ENCODE data around the gene ATF5. TPM values are rescaled to one million over a fixed set of nuclear protein-coding genes. Genes with fewer than 3 reads are reported as not detected.
A peak's percentile ranks its signal among the peaks of the same experiment; 100 is the strongest.

ATF5 gene
- total RNA-seq, 2 donors from 2014 or later = 52.3 to 73.6 TPM

DNA sequence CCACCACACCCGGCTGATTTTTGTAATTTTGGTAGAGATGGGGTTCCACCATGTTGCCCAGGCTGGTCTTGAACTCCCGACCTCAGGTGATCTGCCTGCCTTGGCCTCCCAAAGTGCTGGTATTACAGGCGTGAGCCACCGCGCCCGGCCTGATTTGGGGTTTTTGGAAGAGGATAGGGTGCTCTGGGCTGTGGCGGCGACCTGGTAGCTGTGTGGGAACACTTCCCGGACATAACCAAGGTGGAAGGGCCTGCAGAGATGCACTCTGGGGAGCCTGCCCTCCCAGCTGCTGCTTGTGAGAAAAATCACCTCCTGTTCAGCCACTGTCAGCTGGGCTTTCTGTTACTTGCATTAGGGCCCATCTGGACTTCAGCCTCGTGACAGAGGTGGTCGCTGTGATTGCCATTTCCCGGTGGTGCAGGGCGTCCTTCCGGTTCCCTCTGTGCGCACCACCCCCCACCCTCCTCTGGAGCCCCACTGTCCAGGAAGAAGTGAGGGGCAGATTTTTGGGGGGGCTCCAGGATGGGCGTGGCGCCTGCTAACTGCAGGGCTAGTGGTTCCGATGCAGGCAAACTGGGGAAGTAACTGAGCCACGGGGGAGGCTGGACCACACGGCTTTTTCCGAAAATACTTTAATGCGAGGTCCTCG, 39.8 kb upstream of the ATF5 start:
- no peaks in the 10 kb centered on the region for H3K9me3 Mint-ChIP-seq
- peaks cover 11 to 15% of the 10 kb centered on the region in 2 donors for H3K36me3 Mint-ChIP-seq (ENCODE audit: insufficient read depth in 2 of 2)
- H3K4me3 Mint-ChIP-seq = peak overlapping the region; percentile 27 to 49
- no peaks in the 10 kb centered on the region for H3K27me3 Mint-ChIP-seq (ENCODE audit: low read depth)
- ATAC-seq (replicated peaks in 1 of 2) = no peak
- H3K27ac Mint-ChIP-seq = no peak overlapping the region
- H3K4me1 Mint-ChIP-seq (ENCODE audit: low read depth) = peaks cover 34% of the 10 kb centered on the region
- no peak for DNase-seq

DNA sequence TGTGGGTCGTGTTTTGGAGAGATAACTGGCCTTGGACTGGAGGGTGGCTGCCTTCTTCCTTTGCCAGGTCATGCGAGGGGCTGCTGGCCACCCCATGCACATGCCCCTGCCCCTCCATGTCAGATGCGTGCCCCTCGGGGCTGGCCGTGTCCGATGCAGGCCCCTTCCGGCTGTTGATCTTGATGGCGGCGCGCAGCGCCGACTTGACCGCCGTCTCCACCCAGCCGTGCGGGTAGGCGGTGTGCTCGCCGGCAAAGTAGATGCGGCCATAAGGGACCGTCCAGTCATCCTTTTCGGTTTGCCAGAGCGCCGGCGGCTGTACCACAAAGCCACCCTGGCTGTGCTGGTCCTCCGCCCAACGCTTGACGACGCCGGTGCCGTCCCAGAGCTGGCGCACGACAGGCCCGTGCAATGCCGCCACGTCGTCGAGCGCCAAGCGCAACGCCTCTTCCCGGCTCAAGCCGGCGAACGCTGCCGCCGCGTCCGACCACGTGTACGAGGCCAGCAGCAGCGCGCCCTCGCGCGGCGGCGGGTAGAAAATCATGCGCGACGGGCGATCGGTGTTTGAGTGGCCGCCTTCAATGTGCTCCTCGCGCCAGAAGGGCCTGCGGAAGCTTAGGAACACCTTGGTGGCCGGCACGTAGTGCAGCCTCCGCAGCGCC, 39.2 kb upstream of the ATF5 start:
- H3K27ac Mint-ChIP-seq = no peak overlapping the region
- DNase-seq (peak; percentile 84 to 86), ATAC-seq (replicated peaks in 1 of 2) (peak; percentile 68 to 70)
- no peaks in the 10 kb centered on the region for H3K27me3 Mint-ChIP-seq (ENCODE audit: low read depth)
- H3K36me3 Mint-ChIP-seq (ENCODE audit: insufficient read depth in 2 of 2) = peaks cover 11 to 15% of the 10 kb centered on the region in 2 donors
- H3K9me3 Mint-ChIP-seq = no peaks in the 10 kb centered on the region
- peak overlapping the region; percentile 80 to 87 for H3K4me3 Mint-ChIP-seq
- H3K4me1 Mint-ChIP-seq (ENCODE audit: low read depth) = peaks cover 38% of the 10 kb centered on the region

DNA sequence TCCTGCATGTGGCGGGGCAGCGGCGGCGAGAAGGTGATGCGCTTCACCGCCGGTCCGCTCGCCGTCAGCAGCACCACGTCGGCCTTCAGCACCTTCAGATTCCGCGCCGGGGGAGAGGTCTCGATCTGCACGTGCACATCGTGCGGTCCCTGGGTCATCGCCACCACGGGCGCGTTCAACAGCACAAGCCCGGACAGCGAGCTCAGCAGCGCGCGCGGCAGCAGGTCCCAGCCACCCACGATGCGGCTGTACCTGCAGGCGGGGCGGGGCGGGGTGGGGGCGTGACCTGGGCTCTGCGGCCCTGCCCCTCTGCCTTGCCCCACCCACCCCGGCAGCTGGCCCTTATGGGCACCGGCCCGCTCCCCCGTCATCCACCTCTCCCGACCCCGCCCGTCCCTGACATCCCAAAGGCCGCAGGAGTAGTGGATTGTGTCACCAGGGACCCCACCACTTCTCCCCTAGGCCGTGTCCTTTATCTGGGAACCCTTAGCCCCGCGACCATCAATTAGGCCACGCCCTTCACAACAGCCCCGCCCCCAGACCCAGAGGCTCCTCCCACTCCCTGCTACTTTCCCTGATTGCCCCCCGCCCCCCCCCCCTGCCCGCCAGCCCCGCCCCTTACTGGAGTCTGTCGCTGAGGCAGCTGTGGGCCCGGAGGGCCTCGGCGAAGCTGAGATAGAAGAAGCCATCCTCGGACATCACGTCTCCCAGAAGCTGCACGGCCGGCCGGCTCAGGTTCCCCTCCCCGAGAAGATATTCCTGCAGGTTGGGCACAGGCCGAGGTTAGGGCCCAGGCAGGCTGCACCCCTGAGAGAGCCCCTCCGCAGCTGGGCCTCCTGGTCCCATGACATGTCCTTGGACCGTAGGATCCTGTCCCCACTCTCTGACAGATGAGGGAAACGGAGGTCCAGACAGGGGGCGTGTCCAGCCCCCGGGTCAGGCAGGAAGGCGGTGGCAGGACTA, 38.4 kb upstream of the ATF5 start:
- peaks cover 13% of the 10 kb centered on the region in 2 donors for H3K36me3 Mint-ChIP-seq (ENCODE audit: insufficient read depth in 2 of 2)
- H3K9me3 Mint-ChIP-seq = no peaks in the 10 kb centered on the region
- peak; percentile 73 to 76 for ATAC-seq (replicated peaks in 1 of 2)
- DNase-seq = peak; percentile 63 to 64
- H3K4me3 Mint-ChIP-seq = peak overlapping the region; percentile 80 to 87
- no peak overlapping the region for H3K27ac Mint-ChIP-seq
- H3K27me3 Mint-ChIP-seq (ENCODE audit: low read depth) = no peaks in the 10 kb centered on the region
- peaks cover 46% of the 10 kb centered on the region for H3K4me1 Mint-ChIP-seq (ENCODE audit: low read depth)

GRCh38 chr19:49891393-49891792, 37.6 kb upstream of the ATF5 start:
- H3K27me3 Mint-ChIP-seq (ENCODE audit: low read depth) = no peaks in the 10 kb centered on the region
- peak overlapping the region; percentile 33 to 40 for H3K4me3 Mint-ChIP-seq
- H3K36me3 Mint-ChIP-seq (ENCODE audit: insufficient read depth in 2 of 2) = peaks cover 13% of the 10 kb centered on the region in 2 donors
- H3K27ac Mint-ChIP-seq = no peak overlapping the region
- no peak for ATAC-seq (replicated peaks in 1 of 2)
- peaks cover 53% of the 10 kb centered on the region for H3K4me1 Mint-ChIP-seq (ENCODE audit: low read depth)
- H3K9me3 Mint-ChIP-seq = no peaks in the 10 kb centered on the region
- no peak for DNase-seq

DNA sequence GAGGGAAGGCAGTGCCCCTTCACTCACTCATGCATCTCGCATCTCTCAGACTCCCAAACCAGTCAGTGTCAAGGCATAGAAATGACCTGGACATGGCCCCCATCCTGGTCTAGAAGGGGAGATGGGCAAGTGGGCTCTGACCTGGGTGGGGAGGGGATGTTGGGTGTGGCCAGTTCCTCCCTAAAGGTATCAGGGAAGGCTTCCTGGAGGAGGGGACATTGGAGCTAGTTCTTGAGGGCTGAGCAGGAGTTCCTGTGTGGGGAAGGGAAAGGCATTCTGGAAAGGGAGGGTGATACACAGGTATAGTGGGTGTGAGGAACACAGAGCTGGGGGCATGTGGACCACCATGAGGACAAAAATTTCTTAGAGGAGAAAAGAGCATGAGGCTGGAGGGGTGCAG, 36.3 kb upstream of the ATF5 start:
- H3K27me3 Mint-ChIP-seq (ENCODE audit: low read depth) = no peaks in the 10 kb centered on the region
- peaks cover 67% of the 10 kb centered on the region for H3K4me1 Mint-ChIP-seq (ENCODE audit: low read depth)
- ATAC-seq (replicated peaks in 1 of 2) = no peak
- H3K36me3 Mint-ChIP-seq (ENCODE audit: insufficient read depth in 2 of 2) = peaks cover 13% of the 10 kb centered on the region in 2 donors
- H3K27ac Mint-ChIP-seq = peak overlapping the region; percentile 41
- no peaks in the 10 kb centered on the region for H3K9me3 Mint-ChIP-seq
- H3K4me3 Mint-ChIP-seq = peak overlapping the region; percentile 59 to 61
- DNase-seq = no peak

- DNase-seq (peak in 1 of 2 donors; percentile 49), ATAC-seq (replicated peaks in 1 of 2) (no peak)
- Mint-ChIP-seq H3K27ac (peak overlapping the region; percentile 90), H3K36me3 (ENCODE audit: insufficient read depth in 2 of 2) (peaks cover 8 to 11% of the 10 kb centered on the region in 2 donors), H3K4me1 (ENCODE audit: low read depth) (peaks cover 77% of the 10 kb centered on the region), H3K27me3 (ENCODE audit: low read depth) (no peaks in the 10 kb centered on the region), H3K9me3 (no peaks in the 10 kb centered on the region), H3K4me3 (peak overlapping the region; percentile 81 to 87)
Measured at GRCh38 chr19:49894011-49894664, 34.9 kb upstream of the ATF5 start.

DNA sequence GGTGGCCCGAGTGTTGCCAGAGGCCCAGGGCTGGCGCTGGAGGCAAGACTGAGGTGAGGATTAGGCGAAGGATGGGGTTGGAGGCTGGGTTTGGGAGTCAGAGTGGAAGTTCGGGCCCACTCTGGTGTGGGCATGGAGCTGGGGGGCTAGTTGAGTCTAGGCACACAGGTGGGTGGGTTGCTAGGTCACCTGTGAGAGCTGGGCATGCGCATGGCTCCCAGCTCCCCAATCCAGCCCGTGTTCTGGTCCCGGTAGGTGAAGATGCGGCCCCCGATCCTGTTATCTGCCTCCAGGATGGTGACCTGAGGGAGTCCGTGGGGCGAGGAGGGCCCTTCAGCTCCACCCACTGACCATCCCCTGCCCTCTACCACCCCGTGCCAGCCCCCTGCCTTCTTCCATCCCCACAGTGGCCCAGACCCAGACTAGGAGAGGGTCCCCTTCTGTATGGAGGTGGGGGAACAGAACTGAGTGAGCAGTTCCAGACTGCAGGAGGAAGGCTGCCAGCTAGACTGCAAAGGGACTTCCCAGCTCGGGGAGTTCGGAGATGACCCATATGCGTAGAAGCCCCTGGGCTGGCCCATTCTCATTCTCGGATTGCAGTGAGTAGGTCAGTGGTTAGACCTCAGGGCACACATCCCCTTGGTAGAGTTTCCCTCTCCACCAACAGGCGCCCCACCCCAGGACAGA, 34.0 kb upstream of the ATF5 start:
- no peaks in the 10 kb centered on the region for H3K27me3 Mint-ChIP-seq (ENCODE audit: low read depth)
- peaks cover 76% of the 10 kb centered on the region for H3K4me1 Mint-ChIP-seq (ENCODE audit: low read depth)
- peak; percentile 38 to 57 for ATAC-seq (replicated peaks in 1 of 2)

GRCh38 chr19:49895566-49896297, 33.3 kb upstream of the ATF5 start:
- H3K4me3 Mint-ChIP-seq = peak overlapping the region; percentile 81 to 87
- H3K36me3 Mint-ChIP-seq (ENCODE audit: insufficient read depth in 2 of 2) = peaks cover 5 to 9% of the 10 kb centered on the region in 2 donors
- ATAC-seq (replicated peaks in 1 of 2) (peak; percentile 12 to 24), DNase-seq (peak; percentile 50 to 57)
- H3K4me1 Mint-ChIP-seq (ENCODE audit: low read depth) = peaks cover 81% of the 10 kb centered on the region
- H3K27me3 Mint-ChIP-seq (ENCODE audit: low read depth) = no peaks in the 10 kb centered on the region
- no peaks in the 10 kb centered on the region for H3K9me3 Mint-ChIP-seq
- H3K27ac Mint-ChIP-seq = peak overlapping the region; percentile 80

More for the DNA sequence above, 34.0 kb upstream of the ATF5 start:
- H3K27ac Mint-ChIP-seq = peak overlapping the region; percentile 90
- peaks cover 5 to 9% of the 10 kb centered on the region in 2 donors for H3K36me3 Mint-ChIP-seq (ENCODE audit: insufficient read depth in 2 of 2)
- H3K9me3 Mint-ChIP-seq = no peaks in the 10 kb centered on the region
- peak overlapping the region; percentile 81 to 87 for H3K4me3 Mint-ChIP-seq
- DNase-seq = peak; percentile 76

DNA sequence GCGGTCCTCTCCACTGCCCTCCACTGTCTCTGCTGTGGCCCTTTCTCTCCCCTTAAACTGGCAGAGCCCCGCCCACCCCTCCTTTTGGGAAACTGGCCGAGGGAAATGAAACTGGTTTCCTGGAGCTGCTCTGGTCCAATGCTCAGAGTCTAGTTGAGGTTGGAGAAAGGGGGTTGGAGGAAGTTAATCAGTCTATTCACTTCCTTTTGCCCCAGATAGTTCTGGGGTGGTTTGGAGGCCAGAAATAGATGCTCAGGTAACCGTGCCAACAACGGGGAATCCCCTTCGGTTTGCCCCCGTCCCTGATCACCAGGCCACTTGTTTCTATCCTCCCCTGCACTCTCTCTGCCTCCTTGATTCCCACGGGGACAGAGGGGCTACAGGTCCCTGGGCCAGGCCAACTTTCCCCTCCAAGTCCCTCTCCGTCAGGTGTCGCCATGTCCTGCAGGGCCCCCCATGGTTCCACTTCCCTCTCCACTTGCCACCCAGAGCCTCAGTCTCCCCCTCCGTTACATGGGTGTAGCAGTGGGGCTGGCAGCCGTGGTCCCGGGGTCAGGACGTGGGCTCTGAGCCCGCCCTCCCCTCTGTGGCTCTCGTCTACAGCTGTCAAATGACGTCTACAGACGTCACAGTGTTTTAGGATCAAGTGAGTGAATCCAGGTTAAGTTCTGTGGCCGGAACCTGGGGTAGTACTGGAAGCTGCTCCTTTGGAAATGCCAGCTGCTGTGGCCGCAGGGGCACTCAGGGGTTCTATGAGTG, 32.0 kb upstream of the ATF5 start, which contains the start of gene IL4I1:
IL4I1 (minus strand) TSS at position 25 of the 759 bp plus-strand sequence. CDS start 727 bp downstream, outside the sequence.
- DNase-seq (peak; percentile 71 to 74), ATAC-seq (replicated peaks in 1 of 2) (peak; percentile 55 to 63)
- peaks cover 2 to 9% of the 10 kb centered on the region in 2 donors for H3K36me3 Mint-ChIP-seq (ENCODE audit: insufficient read depth in 2 of 2)
- peak within 1 kb of the TSS; percentile 81 to 87 for H3K4me3 Mint-ChIP-seq
- peaks cover 79% of the 10 kb centered on the region for H3K4me1 Mint-ChIP-seq (ENCODE audit: low read depth)
- H3K27me3 Mint-ChIP-seq (ENCODE audit: low read depth) = no peaks in the 10 kb centered on the region
- peak within 1 kb of the TSS; percentile 80 for H3K27ac Mint-ChIP-seq
- no peaks in the 10 kb centered on the region for H3K9me3 Mint-ChIP-seq

DNA sequence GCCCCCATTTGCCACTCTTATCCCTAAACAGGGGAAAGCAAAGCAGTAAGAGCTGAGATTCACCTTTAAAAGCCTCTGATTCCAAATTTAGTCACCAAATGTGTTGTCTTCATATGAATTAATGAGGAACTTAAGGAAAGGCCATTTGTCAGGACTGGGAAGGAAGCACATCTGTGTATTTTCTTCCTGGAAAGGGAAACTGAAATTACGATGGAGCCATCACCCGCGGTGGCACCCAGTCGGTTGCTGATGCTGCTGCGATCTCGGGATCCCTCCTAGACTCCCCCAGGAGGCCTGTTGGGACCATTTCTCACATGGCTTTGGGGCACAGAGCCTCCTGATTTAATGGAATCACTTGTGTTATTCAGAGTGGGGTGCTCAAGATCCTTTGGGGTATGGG, 24.9 kb upstream of the ATF5 start:
- no peaks in the 10 kb centered on the region for H3K27me3 Mint-ChIP-seq (ENCODE audit: low read depth)
- peaks cover 73% of the 10 kb centered on the region for H3K4me1 Mint-ChIP-seq (ENCODE audit: low read depth)
- DNase-seq (no peak), ATAC-seq (replicated peaks in 1 of 2) (no peak)
- H3K9me3 Mint-ChIP-seq = no peaks in the 10 kb centered on the region
- no peak overlapping the region for H3K27ac Mint-ChIP-seq
- peaks cover 5 to 15% of the 10 kb centered on the region in 2 donors for H3K36me3 Mint-ChIP-seq (ENCODE audit: insufficient read depth in 2 of 2)
- H3K4me3 Mint-ChIP-seq = peak overlapping the region in 1 of 2 donors; percentile 49
